ENCODE data around the gene MAST4. TPM values are rescaled to one million over a fixed set of nuclear protein-coding genes. Genes with fewer than 3 reads are reported as not detected.
A peak's percentile ranks its signal among the peaks of the same experiment; 100 is the strongest.

Gene MAST4
- polyA plus RNA-seq, 1 donor (not counting 4 experiments of a cell fraction or from before 2014, with no cell fraction given) = 19.8 TPM

- H3K9me1 ChIP-seq (ENCODE audit: control insufficient read depth, extremely low read depth, insufficient read depth, low read length) = no peaks in the 10 kb centered on the region
- TF ChIP-seq, protein P1, sequence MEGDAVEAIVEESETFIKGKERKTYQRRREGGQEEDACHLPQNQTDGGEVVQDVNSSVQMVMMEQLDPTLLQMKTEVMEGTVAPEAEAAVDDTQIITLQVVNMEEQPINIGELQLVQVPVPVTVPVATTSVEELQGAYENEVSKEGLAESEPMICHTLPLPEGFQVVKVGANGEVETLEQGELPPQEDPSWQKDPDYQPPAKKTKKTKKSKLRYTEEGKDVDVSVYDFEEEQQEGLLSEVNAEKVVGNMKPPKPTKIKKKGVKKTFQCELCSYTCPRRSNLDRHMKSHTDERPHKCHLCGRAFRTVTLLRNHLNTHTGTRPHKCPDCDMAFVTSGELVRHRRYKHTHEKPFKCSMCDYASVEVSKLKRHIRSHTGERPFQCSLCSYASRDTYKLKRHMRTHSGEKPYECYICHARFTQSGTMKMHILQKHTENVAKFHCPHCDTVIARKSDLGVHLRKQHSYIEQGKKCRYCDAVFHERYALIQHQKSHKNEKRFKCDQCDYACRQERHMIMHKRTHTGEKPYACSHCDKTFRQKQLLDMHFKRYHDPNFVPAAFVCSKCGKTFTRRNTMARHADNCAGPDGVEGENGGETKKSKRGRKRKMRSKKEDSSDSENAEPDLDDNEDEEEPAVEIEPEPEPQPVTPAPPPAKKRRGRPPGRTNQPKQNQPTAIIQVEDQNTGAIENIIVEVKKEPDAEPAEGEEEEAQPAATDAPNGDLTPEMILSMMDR (optimal IDR thresholded peaks at IDR 0.05 in 1 of 3, IDR thresholded peaks at IDR 0.05 in 1 of 3, conservative IDR thresholded peaks at IDR 0.05 in 1 of 3; ENCODE audit: extremely low read depth in 1 of 3, insufficient read depth in 2 of 3, low read length in 3 of 3) = no peak
- TF ChIP-seq EZH2 (IDR thresholded peaks at IDR 0.05; ENCODE audit: low read length) = no peak
- peaks cover 42% of the 10 kb centered on the region for H3K4me1 ChIP-seq (ENCODE audit: control insufficient read depth, extremely low read depth, insufficient read depth, low read length)
- H3K4me2 ChIP-seq (ENCODE audit: control insufficient read depth, extremely low read depth, insufficient read depth, low read depth, low read length) = peak overlapping the region; percentile 69
- no peaks in the 10 kb centered on the region for H3K79me2 ChIP-seq (ENCODE audit: control insufficient read depth, insufficient read depth, low read length)
- no peaks in the 10 kb centered on the region for H3K27me3 ChIP-seq (ENCODE audit: control insufficient read depth, extremely low read depth, insufficient read depth, low read length)
- DNase-seq (ENCODE audit: low read depth, low spot score) (no peak), FAIRE-seq (peak; percentile 84)
- dilution Hi-C loops (cut with MboI; ENCODE audit: extremely low pct_ligation_motif_present, low sequenced_read_pairs) = no loop called here
- H3K4me3 ChIP-seq (ENCODE audit: control insufficient read depth in 2 of 3, extremely low read depth in 1 of 3, insufficient read depth in 2 of 3, low read depth in 1 of 3, low read length in 3 of 3) = no peak overlapping the region
- H3K9me3 ChIP-seq (ENCODE audit: control insufficient read depth, low read depth, low read length) = no peaks in the 10 kb centered on the region
- H3K9ac ChIP-seq (ENCODE audit: control insufficient read depth, extremely low read depth, insufficient read depth, low read length) = peak overlapping the region; percentile 61
- no peaks in the 10 kb centered on the region for H4K20me1 ChIP-seq (ENCODE audit: control insufficient read depth, extremely low read depth, insufficient read depth, low read length)
- H3K36me3 ChIP-seq (ENCODE audit: control insufficient read depth in 2 of 2, extremely low read depth in 1 of 2, insufficient read depth in 2 of 2, low read length in 2 of 2) = no peaks in the 10 kb centered on the region
- H3K27ac ChIP-seq (ENCODE audit: control insufficient read depth, insufficient read depth, low read length) = peak overlapping the region; percentile 93
- no peak overlapping the region for H2AFZ ChIP-seq (ENCODE audit: control insufficient read depth, low read length)
Measured at GRCh38 chr5:66848749-66849641, 252.8 kb downstream of the MAST4 start.

GRCh38 chr5:66849803-66850202 lies 253.6 kb downstream of the MAST4 start:
- Histone ChIP-seq H3K79me2 (ENCODE audit: control insufficient read depth, insufficient read depth, low read length) (no peaks in the 10 kb centered on the region), H3K27ac (ENCODE audit: control insufficient read depth, insufficient read depth, low read length) (peak overlapping the region; percentile 93), H3K4me3 (ENCODE audit: control insufficient read depth in 2 of 3, extremely low read depth in 1 of 3, insufficient read depth in 2 of 3, low read depth in 1 of 3, low read length in 3 of 3) (peak overlapping the region; percentile 6 to 54 (median 37)), H3K9me1 (ENCODE audit: control insufficient read depth, extremely low read depth, insufficient read depth, low read length) (no peaks in the 10 kb centered on the region), H3K9me3 (ENCODE audit: control insufficient read depth, low read depth, low read length) (no peaks in the 10 kb centered on the region), H3K9ac (ENCODE audit: control insufficient read depth, extremely low read depth, insufficient read depth, low read length) (peak overlapping the region; percentile 70), H3K27me3 (ENCODE audit: control insufficient read depth, extremely low read depth, insufficient read depth, low read length) (no peaks in the 10 kb centered on the region), H3K4me1 (ENCODE audit: control insufficient read depth, extremely low read depth, insufficient read depth, low read length) (peaks cover 40% of the 10 kb centered on the region), H3K4me2 (ENCODE audit: control insufficient read depth, extremely low read depth, insufficient read depth, low read depth, low read length) (peak overlapping the region; percentile 69), H2AFZ (ENCODE audit: control insufficient read depth, low read length) (no peak overlapping the region), H4K20me1 (ENCODE audit: control insufficient read depth, extremely low read depth, insufficient read depth, low read length) (no peaks in the 10 kb centered on the region), H3K36me3 (ENCODE audit: control insufficient read depth in 2 of 2, extremely low read depth in 1 of 2, insufficient read depth in 2 of 2, low read length in 2 of 2) (no peaks in the 10 kb centered on the region)
- DNase-seq (ENCODE audit: low read depth, low spot score) = peak; percentile 60
- FAIRE-seq = peak; percentile 93
- dilution Hi-C loops (cut with MboI; ENCODE audit: extremely low pct_ligation_motif_present, low sequenced_read_pairs) = no loop called here
- TF ChIP-seq EZH2 (IDR thresholded peaks at IDR 0.05; ENCODE audit: low read length) = no peak
- TF ChIP-seq, protein P1 (optimal IDR thresholded peaks at IDR 0.05 in 1 of 3, IDR thresholded peaks at IDR 0.05 in 1 of 3, conservative IDR thresholded peaks at IDR 0.05 in 1 of 3; ENCODE audit: extremely low read depth in 1 of 3, insufficient read depth in 2 of 3, low read length in 3 of 3) = no peak

Data from keratinocyte (primary cell).